GM12878 (cell line): ENCODE measurements around the gene CGB2.
"Not testable (repeated sequence)": the region's sequence is repeated elsewhere in the genome, so short reads cannot be mapped to it uniquely, and the experiment has no call there.

Experiments used
- CTCF ChIP-seq, 3 experiments: IDR thresholded peaks in 2 of 3; conservative IDR thresholded peaks in 1 of 3; 2 replicates each; pipeline ENCODE4 v1.5.1; 2011; ENCODE audit warnings: low read depth in 3 of 3, low read length in 3 of 3, mild to moderate bottlenecking in 3 of 3, control low read depth in 2 of 3, moderate library complexity in 2 of 3, inconsistent platforms in 1 of 3, mixed read lengths in 1 of 3; ENCODE audit not compliant: control insufficient read depth in 2 of 3, insufficient read depth in 1 of 3; ENCODE audit errors: extremely low read depth in 1 of 3
- EZH2 ChIP-seq: IDR thresholded peaks from 2 replicates; pipeline ENCODE4 v1.6.1; 2012; ENCODE audit warnings: low read depth, mild to moderate bottlenecking, control low read depth, inconsistent platforms, low read length, borderline replicate concordance; ENCODE audit not compliant: control insufficient read depth
- PKNOX1 ChIP-seq: fragments of 450-650 bp; IDR thresholded peaks from 2 replicates; pipeline ENCODE4 v1.6.1; 2016; ENCODE audit warnings: mild to moderate bottlenecking
- POLR2AphosphoS5 ChIP-seq: IDR thresholded peaks from 2 replicates; pipeline ENCODE4 v1.6.1; 2011; ENCODE audit warnings: mild to moderate bottlenecking, low read length, inconsistent platforms
- REST ChIP-seq: IDR thresholded peaks from 2 replicates; pipeline ENCODE4 v1.6.1; 2012; ENCODE audit warnings: mild to moderate bottlenecking, low read depth, low read length
- TAF1 ChIP-seq: IDR thresholded peaks from 2 replicates; pipeline ENCODE4 v1.6.1; 2011; ENCODE audit warnings: mild to moderate bottlenecking, low read depth, low read length, borderline replicate concordance
- USF2 ChIP-seq: IDR thresholded peaks from 2 replicates; pipeline ENCODE4 v1.6.1; 2011; ENCODE audit warnings: low read depth, low read length, improper control_type of control experiment, borderline replicate concordance

- TF ChIP-seq REST; CTCF (IDR thresholded peaks at IDR 0.05 in 2 of 3, conservative IDR thresholded peaks at IDR 0.05 in 1 of 3; ENCODE audit: control insufficient read depth in 2 of 3, extremely low read depth in 1 of 3, insufficient read depth in 1 of 3, low read depth in 3 of 3, low read length in 3 of 3); EZH2; USF2; PKNOX1; TAF1; POLR2AphosphoS5: not testable (repeated sequence)
These were observed 25.4 kb downstream of the CGB2 start for GRCh38 chr19:49056902-49057596.
